Measurements from ENCODE around the gene SLC7A8. TPM values are rescaled to one million over a fixed set of nuclear protein-coding genes. Genes with fewer than 3 reads are reported as not detected.

Gene SLC7A8
- total RNA-seq, 1 experiment from 2014 or later = 77.9 TPM

DNA sequence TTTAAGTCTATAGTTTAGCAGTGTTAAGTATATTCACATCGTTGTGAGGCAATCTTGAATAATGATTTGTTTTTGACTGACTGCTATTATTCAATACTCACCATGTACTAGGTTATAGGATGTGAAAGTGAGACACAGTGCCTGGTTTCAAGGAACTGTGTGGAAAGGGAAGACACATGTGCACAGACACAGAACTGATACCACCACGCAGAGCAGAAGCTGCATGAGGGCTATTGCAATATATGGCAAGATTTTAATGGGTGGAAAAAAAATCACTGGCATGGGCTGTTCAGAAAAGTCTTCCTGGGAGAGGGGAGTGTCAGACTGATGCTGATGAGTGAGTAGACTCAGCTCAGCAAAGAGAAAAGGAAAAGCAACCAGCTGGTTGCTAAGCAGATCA lies 10.4 kb downstream of the SLC7A8 start:
- DNase-seq = no peak
- Mint-ChIP-seq H3K9me3 (no peaks in the 10 kb centered on the region), H3K27me3 (ENCODE audit: low read depth) (no peaks in the 10 kb centered on the region), H3K36me3 (ENCODE audit: insufficient read depth in 1 of 3, low read depth in 3 of 3) (peaks cover 7 to 22% (median 14%) of the 10 kb centered on the region in 3 experiments; a peak in 6 of 7 replicates), H3K4me3 (no peak overlapping the region), H3K27ac (no peak overlapping the region), H3K4me1 (peaks cover 34 to 45% of the 10 kb centered on the region in 2 experiments)
- no peaks in the 10 kb centered on the region for H3K23me2 ChIP-seq (ENCODE audit: insufficient read length, low read depth, low read length, poor library complexity, severe bottlenecking)
- H2BK5ac ChIP-seq (ENCODE audit: insufficient read length, low read length) = no peak overlapping the region
- TF ChIP-seq, protein P1, sequence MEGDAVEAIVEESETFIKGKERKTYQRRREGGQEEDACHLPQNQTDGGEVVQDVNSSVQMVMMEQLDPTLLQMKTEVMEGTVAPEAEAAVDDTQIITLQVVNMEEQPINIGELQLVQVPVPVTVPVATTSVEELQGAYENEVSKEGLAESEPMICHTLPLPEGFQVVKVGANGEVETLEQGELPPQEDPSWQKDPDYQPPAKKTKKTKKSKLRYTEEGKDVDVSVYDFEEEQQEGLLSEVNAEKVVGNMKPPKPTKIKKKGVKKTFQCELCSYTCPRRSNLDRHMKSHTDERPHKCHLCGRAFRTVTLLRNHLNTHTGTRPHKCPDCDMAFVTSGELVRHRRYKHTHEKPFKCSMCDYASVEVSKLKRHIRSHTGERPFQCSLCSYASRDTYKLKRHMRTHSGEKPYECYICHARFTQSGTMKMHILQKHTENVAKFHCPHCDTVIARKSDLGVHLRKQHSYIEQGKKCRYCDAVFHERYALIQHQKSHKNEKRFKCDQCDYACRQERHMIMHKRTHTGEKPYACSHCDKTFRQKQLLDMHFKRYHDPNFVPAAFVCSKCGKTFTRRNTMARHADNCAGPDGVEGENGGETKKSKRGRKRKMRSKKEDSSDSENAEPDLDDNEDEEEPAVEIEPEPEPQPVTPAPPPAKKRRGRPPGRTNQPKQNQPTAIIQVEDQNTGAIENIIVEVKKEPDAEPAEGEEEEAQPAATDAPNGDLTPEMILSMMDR (conservative IDR thresholded peaks at IDR 0.05) = no peak
- no peak overlapping the region for H4K91ac ChIP-seq (ENCODE audit: insufficient read length, low read depth, low read length)
- peaks cover 11% of the 10 kb centered on the region; the same call in 1 of the 2 replicates for H3K79me2 ChIP-seq (ENCODE audit: insufficient read depth, low read length)
- no peak overlapping the region for H3K56ac ChIP-seq (ENCODE audit: insufficient read length, low read depth, low read length)
- no peaks in the 10 kb centered on the region for H4K20me1 ChIP-seq (ENCODE audit: control insufficient read depth, insufficient read depth, insufficient read length)
- H3K18ac ChIP-seq (ENCODE audit: insufficient read length, low read depth, low read length) = no peak overlapping the region
- no peak overlapping the region for H3T11ph ChIP-seq (ENCODE audit: low read length)
- H2AFZ ChIP-seq (ENCODE audit: low read length) = no peak overlapping the region
- no peaks in the 10 kb centered on the region for H3K27me3 ChIP-seq (ENCODE audit: insufficient read depth, low read length)
- no peak overlapping the region for H2BK12ac ChIP-seq (ENCODE audit: insufficient read length, low read depth, low read length)
- no peaks in the 10 kb centered on the region for H3K9me3 ChIP-seq (ENCODE audit: control insufficient read depth, low read depth, low read length)
- H4K5ac ChIP-seq (ENCODE audit: insufficient read length, low read depth, low read length) = no peak overlapping the region
- H2AK5ac ChIP-seq (ENCODE audit: insufficient read length, low read length) = no peak overlapping the region
- no peak overlapping the region for H3K4me2 ChIP-seq (ENCODE audit: insufficient read depth, insufficient read length, low read length)
- peaks cover 7% of the 10 kb centered on the region; the same call in 1 of the 2 replicates for H3K4me1 ChIP-seq (ENCODE audit: insufficient read depth, low read length)
- H3K14ac ChIP-seq (ENCODE audit: insufficient read depth, low read length) = no peak overlapping the region
- peaks cover 5% of the 10 kb centered on the region for H3K79me1 ChIP-seq (ENCODE audit: insufficient read depth, low read depth, low read length, poor library complexity, severe bottlenecking)
- no peak overlapping the region for H2BK120ac ChIP-seq (ENCODE audit: low read depth, low read length, poor library complexity, severe bottlenecking)
- no CpG with 5 or more reads among the region's 2 CpGs for WGBS (ENCODE audit: extremely low coverage, insufficient read length, low lambda C conversion rate)
- H2BK20ac ChIP-seq (ENCODE audit: low read depth, low read length, poor library complexity, severe bottlenecking) = no peak overlapping the region
- no peak overlapping the region for H4K8ac ChIP-seq (replicated peaks; ENCODE audit: insufficient read length, low read depth, low read length)
- no peak overlapping the region for H3K23ac ChIP-seq (ENCODE audit: insufficient read length, low read depth, low read length)
- H2BK15ac ChIP-seq (ENCODE audit: low read depth, low read length) = no peak overlapping the region
- no peak overlapping the region for H3K4ac ChIP-seq (ENCODE audit: low read depth, low read length)
- H3K27ac ChIP-seq (ENCODE audit: insufficient read length, low read depth, low read length) = no peak overlapping the region
- no peak overlapping the region for H3K9ac ChIP-seq (ENCODE audit: extremely low read depth, insufficient read length, low read length)

Measured in H9 (cell line).